NCI-H128 (cell line): Measurements from ENCODE around the gene TCP10L.
"Not testable (repeated sequence)": the region's sequence is repeated elsewhere in the genome, so short reads cannot be mapped to it uniquely, and the experiment has no call there.

Source experiments
- DNase-seq: peaks from one replicate; lab custom pipeline; 2025; ENCODE audit not compliant: unreplicated experiment; lab: John Stamatoyannopoulos, UW

Gene TCP10L

GRCh38 chr21:32585042-32585710 lies at the start of gene TCP10L:
TSS of gene TCP10L (minus strand) at chr21:32585523. CDS start at chr21:32584304, 1,219 bp downstream.
- DNase-seq = no peak

GRCh38 chr21:32626621-32627196 lies 41.4 kb upstream of the TCP10L start:
- DNase-seq = no peak

GRCh38 chr21:32618218-32618617 lies 32.9 kb upstream of the TCP10L start:
- DNase-seq = not testable (repeated sequence)

- no peak for DNase-seq
Observed at GRCh38 chr21:32613436-32614043, 28.2 kb upstream of the TCP10L start.

- DNase-seq = no peak
Observed at GRCh38 chr21:32612999-32613337, 27.6 kb upstream of the TCP10L start.

GRCh38 chr21:32612075-32612998 lies 27.0 kb upstream of the TCP10L start, which contains the start of gene CFAP298:
TSS of gene CFAP298 (minus strand) at chr21:32612377. CDS start at chr21:32612243, 134 bp downstream.
- peak; percentile 62 for DNase-seq

- DNase-seq = peak; percentile 6
Observed at GRCh38 chr21:32611471-32611997, 26.2 kb upstream of the TCP10L start.

- not testable (repeated sequence) for DNase-seq
Observed at GRCh38 chr21:32610940-32611339, 25.6 kb upstream of the TCP10L start.

- DNase-seq = no peak
Observed at GRCh38 chr21:32608851-32609250, 23.5 kb upstream of the TCP10L start.

- no peak for DNase-seq
Observed at GRCh38 chr21:32605469-32605868, 20.1 kb upstream of the TCP10L start.

- DNase-seq = peak; percentile 82
Observed at GRCh38 chr21:32604464-32604863, 19.1 kb upstream of the TCP10L start.

GRCh38 chr21:32603131-32603530 lies 17.8 kb upstream of the TCP10L start:
- no peak for DNase-seq

GRCh38 chr21:32602099-32602498 lies 16.8 kb upstream of the TCP10L start:
- DNase-seq = no peak

GRCh38 chr21:32599526-32599925 lies 14.2 kb upstream of the TCP10L start:
- no peak for DNase-seq

GRCh38 chr21:32599091-32599490 lies 13.8 kb upstream of the TCP10L start:
- DNase-seq = no peak

GRCh38 chr21:32597205-32597604 lies 11.9 kb upstream of the TCP10L start:
- no peak for DNase-seq

GRCh38 chr21:32595431-32595830 lies 10.1 kb upstream of the TCP10L start:
- no peak for DNase-seq

GRCh38 chr21:32593690-32594089 lies 8.4 kb upstream of the TCP10L start:
- no peak for DNase-seq

- no peak for DNase-seq
Observed at GRCh38 chr21:32592929-32593502, 7.7 kb upstream of the TCP10L start.

GRCh38 chr21:32590130-32590529 lies 4.8 kb upstream of the TCP10L start:
- no peak for DNase-seq

- no peak for DNase-seq
Observed at GRCh38 chr21:32587651-32588050, 2.3 kb upstream of the TCP10L start.
